ENCODE results near the gene CCSAP.

Gene CCSAP

GRCh38 chr1:229349463-229350385 is 6.9 kb upstream of the CCSAP start:
- no peak overlapping the region for H2BK12ac ChIP-seq (ENCODE audit: low read length in 2 of 2)
- H2BK120ac ChIP-seq (ENCODE audit: low read depth, low read length), result no peak overlapping the region
- no peak overlapping the region for H3K14ac ChIP-seq (ENCODE audit: low read length in 2 of 2)
- no peak overlapping the region for H4K91ac ChIP-seq (ENCODE audit: low read length)
- no peaks in the 10 kb centered on the region for H3K36me3 ChIP-seq (ENCODE audit: control insufficient read depth in 1 of 2, insufficient read depth in 2 of 2, low read depth in 1 of 2, low read length in 2 of 2)
- H3K27me3 ChIP-seq (ENCODE audit: control insufficient read depth in 1 of 2, insufficient read depth in 1 of 2, low read length in 2 of 2), result peaks cover 29 to 40% of the 10 kb centered on the region in 2 experiments
- H3K4me3 ChIP-seq (ENCODE audit: insufficient read depth in 1 of 2, low read depth in 1 of 2, low read length in 2 of 2), result no peak overlapping the region
- H2AK5ac ChIP-seq (ENCODE audit: low read length, severe bottlenecking), result no peak overlapping the region
- no peak overlapping the region for H3K18ac ChIP-seq (ENCODE audit: low read depth in 1 of 2, low read length in 2 of 2)
- H2BK5ac ChIP-seq (ENCODE audit: low read depth, low read length, poor library complexity, severe bottlenecking), result no peak overlapping the region
- H3K79me1 ChIP-seq (replicated peaks; ENCODE audit: low read length, poor library complexity, severe bottlenecking), result no peaks in the 10 kb centered on the region
- H3K4me2 ChIP-seq (ENCODE audit: low read length, poor library complexity, severe bottlenecking), result no peak overlapping the region
- H3K4ac ChIP-seq (ENCODE audit: low read depth in 1 of 2, low read length in 2 of 2), result no peak overlapping the region
- H3K9me3 ChIP-seq (ENCODE audit: control insufficient read depth, low read length), result peaks cover 13% of the 10 kb centered on the region
- WGBS, result 87% methylated on average over 8 of the region's 8 CpGs
- no peaks in the 10 kb centered on the region for H3K4me1 ChIP-seq (ENCODE audit: control insufficient read depth, insufficient read depth, low read depth, low read length)
- H3K23ac ChIP-seq (ENCODE audit: low read length in 2 of 2), result no peak overlapping the region
- H2AFZ ChIP-seq (ENCODE audit: low read depth, low read length), result no peak overlapping the region
- no peak overlapping the region for H3K27ac ChIP-seq (ENCODE audit: low read length, poor library complexity, severe bottlenecking)
- no peak overlapping the region for H3K9ac ChIP-seq (ENCODE audit: low read length)
- H4K8ac ChIP-seq (ENCODE audit: low read length), result no peak overlapping the region
- no peak overlapping the region for H2BK15ac ChIP-seq (ENCODE audit: low read depth, poor library complexity, severe bottlenecking)
- DNase-seq, result no peak

GRCh38 chr1:229347528-229347927 is 4.7 kb upstream of the CCSAP start:
- no peaks in the 10 kb centered on the region for H3K79me1 ChIP-seq (replicated peaks; ENCODE audit: low read length, poor library complexity, severe bottlenecking)

GRCh38 chr1:229344937-229345684 is 2.3 kb upstream of the CCSAP start:
- Histone ChIP-seq H3K4ac (ENCODE audit: low read depth in 1 of 2, low read length in 2 of 2) (no peak overlapping the region), H2BK5ac (ENCODE audit: low read depth, low read length, poor library complexity, severe bottlenecking) (no peak overlapping the region), H3K4me2 (ENCODE audit: low read length, poor library complexity, severe bottlenecking) (no peak overlapping the region), H3K4me1 (ENCODE audit: control insufficient read depth, insufficient read depth, low read depth, low read length) (peaks cover 4% of the 10 kb centered on the region), H3K14ac (ENCODE audit: low read length in 2 of 2) (no peak overlapping the region), H3K79me1 (replicated peaks; ENCODE audit: low read length, poor library complexity, severe bottlenecking) (peaks cover 6% of the 10 kb centered on the region), H3K27me3 (ENCODE audit: control insufficient read depth in 1 of 2, insufficient read depth in 1 of 2, low read length in 2 of 2) (peaks cover 21 to 28% of the 10 kb centered on the region in 2 experiments), H3K4me3 (ENCODE audit: insufficient read depth in 1 of 2, low read depth in 1 of 2, low read length in 2 of 2) (no peak overlapping the region), H4K91ac (ENCODE audit: low read length) (no peak overlapping the region), H2AFZ (ENCODE audit: low read depth, low read length) (no peak overlapping the region), H2BK15ac (ENCODE audit: low read depth, poor library complexity, severe bottlenecking) (no peak overlapping the region), H3K36me3 (ENCODE audit: control insufficient read depth in 1 of 2, insufficient read depth in 2 of 2, low read depth in 1 of 2, low read length in 2 of 2) (no peaks in the 10 kb centered on the region), H2AK5ac (ENCODE audit: low read length, severe bottlenecking) (no peak overlapping the region), H3K18ac (ENCODE audit: low read depth in 1 of 2, low read length in 2 of 2) (no peak overlapping the region), H3K9me3 (ENCODE audit: control insufficient read depth, low read length) (no peaks in the 10 kb centered on the region), H3K23ac (ENCODE audit: low read length in 2 of 2) (no peak overlapping the region), H3K27ac (ENCODE audit: low read length, poor library complexity, severe bottlenecking) (no peak overlapping the region), H2BK12ac (ENCODE audit: low read length in 2 of 2) (no peak overlapping the region), H3K9ac (ENCODE audit: low read length) (no peak overlapping the region), H4K8ac (ENCODE audit: low read length) (no peak overlapping the region), H2BK120ac (ENCODE audit: low read depth, low read length) (no peak overlapping the region)
- 81% methylated on average over 8 of the region's 8 CpGs for WGBS
- DNase-seq, result no peak

More at GRCh38 chr1:229347528-229347927, 4.7 kb upstream of the CCSAP start:
- Histone ChIP-seq H3K4me1 (ENCODE audit: control insufficient read depth, insufficient read depth, low read depth, low read length) (peaks cover 2% of the 10 kb centered on the region), H3K4me2 (ENCODE audit: low read length, poor library complexity, severe bottlenecking) (no peak overlapping the region), H3K9ac (ENCODE audit: low read length) (no peak overlapping the region), H3K14ac (ENCODE audit: low read length in 2 of 2) (no peak overlapping the region), H3K4ac (ENCODE audit: low read depth in 1 of 2, low read length in 2 of 2) (no peak overlapping the region), H4K91ac (ENCODE audit: low read length) (no peak overlapping the region), H2AK5ac (ENCODE audit: low read length, severe bottlenecking) (no peak overlapping the region), H2BK12ac (ENCODE audit: low read length in 2 of 2) (no peak overlapping the region), H2BK120ac (ENCODE audit: low read depth, low read length) (no peak overlapping the region), H2AFZ (ENCODE audit: low read depth, low read length) (no peak overlapping the region), H4K8ac (ENCODE audit: low read length) (no peak overlapping the region), H3K18ac (ENCODE audit: low read depth in 1 of 2, low read length in 2 of 2) (no peak overlapping the region), H2BK15ac (ENCODE audit: low read depth, poor library complexity, severe bottlenecking) (no peak overlapping the region), H3K4me3 (ENCODE audit: insufficient read depth in 1 of 2, low read depth in 1 of 2, low read length in 2 of 2) (no peak overlapping the region), H3K36me3 (ENCODE audit: control insufficient read depth in 1 of 2, insufficient read depth in 2 of 2, low read depth in 1 of 2, low read length in 2 of 2) (no peaks in the 10 kb centered on the region), H3K23ac (ENCODE audit: low read length in 2 of 2) (no peak overlapping the region), H3K27ac (ENCODE audit: low read length, poor library complexity, severe bottlenecking) (no peak overlapping the region), H3K9me3 (ENCODE audit: control insufficient read depth, low read length) (no peaks in the 10 kb centered on the region), H2BK5ac (ENCODE audit: low read depth, low read length, poor library complexity, severe bottlenecking) (no peak overlapping the region), H3K27me3 (ENCODE audit: control insufficient read depth in 1 of 2, insufficient read depth in 1 of 2, low read length in 2 of 2) (peaks cover 29 to 40% of the 10 kb centered on the region in 2 experiments)
- no peak for DNase-seq
- WGBS, result 75% methylated on average over 3 of the region's 3 CpGs

GRCh38 chr1:229344139-229344538 is 1.3 kb upstream of the CCSAP start:
- Histone ChIP-seq H2BK5ac (ENCODE audit: low read depth, low read length, poor library complexity, severe bottlenecking) (no peak overlapping the region), H3K23ac (ENCODE audit: low read length in 2 of 2) (no peak overlapping the region), H3K79me1 (replicated peaks; ENCODE audit: low read length, poor library complexity, severe bottlenecking) (peaks cover 10% of the 10 kb centered on the region), H4K8ac (ENCODE audit: low read length) (no peak overlapping the region), H2BK12ac (ENCODE audit: low read length in 2 of 2) (no peak overlapping the region), H3K18ac (ENCODE audit: low read depth in 1 of 2, low read length in 2 of 2) (no peak overlapping the region), H3K27ac (ENCODE audit: low read length, poor library complexity, severe bottlenecking) (no peak overlapping the region), H3K36me3 (ENCODE audit: control insufficient read depth in 1 of 2, insufficient read depth in 2 of 2, low read depth in 1 of 2, low read length in 2 of 2) (no peaks in the 10 kb centered on the region), H3K14ac (ENCODE audit: low read length in 2 of 2) (no peak overlapping the region), H2AFZ (ENCODE audit: low read depth, low read length) (no peak overlapping the region), H2BK15ac (ENCODE audit: low read depth, poor library complexity, severe bottlenecking) (no peak overlapping the region), H3K4me2 (ENCODE audit: low read length, poor library complexity, severe bottlenecking) (no peak overlapping the region), H2AK5ac (ENCODE audit: low read length, severe bottlenecking) (no peak overlapping the region), H3K9me3 (ENCODE audit: control insufficient read depth, low read length) (no peaks in the 10 kb centered on the region), H3K9ac (ENCODE audit: low read length) (no peak overlapping the region), H3K4ac (ENCODE audit: low read depth in 1 of 2, low read length in 2 of 2) (no peak overlapping the region), H3K4me3 (ENCODE audit: insufficient read depth in 1 of 2, low read depth in 1 of 2, low read length in 2 of 2) (peak overlapping the region in 1 of 2 experiments; percentile 82), H3K27me3 (ENCODE audit: control insufficient read depth in 1 of 2, insufficient read depth in 1 of 2, low read length in 2 of 2) (peaks cover 17 to 22% of the 10 kb centered on the region in 2 experiments), H4K91ac (ENCODE audit: low read length) (no peak overlapping the region), H3K4me1 (ENCODE audit: control insufficient read depth, insufficient read depth, low read depth, low read length) (peaks cover 4% of the 10 kb centered on the region), H2BK120ac (ENCODE audit: low read depth, low read length) (no peak overlapping the region)
- no peak for DNase-seq
- 94% methylated on average over 13 of the region's 16 CpGs for WGBS
